Stimulated activated CD8-positive, alpha-beta memory T cell treated with anti-CD3 and anti-CD28 coated beads, Interleukin-12 subunit alpha, Interleukin-12 subunit beta, amount 100 ng/mL, for 24 hours (primary cell): Measurements from ENCODE around the gene PDGFRB.
"Not testable (repeated sequence)": the region's sequence is repeated elsewhere in the genome, so short reads cannot be mapped to it uniquely, and the experiment has no call there.

Experiments used
- DNase-seq: peaks from one replicate; pipeline ENCODE4 v3.0.0-alpha.2; 2020; ENCODE audit errors: extremely low read depth

The PDGFRB gene

GRCh38 chr5:150114102-150114641 lies 41.5 kb downstream of the PDGFRB start:
- DNase-seq: no peak

DNA sequence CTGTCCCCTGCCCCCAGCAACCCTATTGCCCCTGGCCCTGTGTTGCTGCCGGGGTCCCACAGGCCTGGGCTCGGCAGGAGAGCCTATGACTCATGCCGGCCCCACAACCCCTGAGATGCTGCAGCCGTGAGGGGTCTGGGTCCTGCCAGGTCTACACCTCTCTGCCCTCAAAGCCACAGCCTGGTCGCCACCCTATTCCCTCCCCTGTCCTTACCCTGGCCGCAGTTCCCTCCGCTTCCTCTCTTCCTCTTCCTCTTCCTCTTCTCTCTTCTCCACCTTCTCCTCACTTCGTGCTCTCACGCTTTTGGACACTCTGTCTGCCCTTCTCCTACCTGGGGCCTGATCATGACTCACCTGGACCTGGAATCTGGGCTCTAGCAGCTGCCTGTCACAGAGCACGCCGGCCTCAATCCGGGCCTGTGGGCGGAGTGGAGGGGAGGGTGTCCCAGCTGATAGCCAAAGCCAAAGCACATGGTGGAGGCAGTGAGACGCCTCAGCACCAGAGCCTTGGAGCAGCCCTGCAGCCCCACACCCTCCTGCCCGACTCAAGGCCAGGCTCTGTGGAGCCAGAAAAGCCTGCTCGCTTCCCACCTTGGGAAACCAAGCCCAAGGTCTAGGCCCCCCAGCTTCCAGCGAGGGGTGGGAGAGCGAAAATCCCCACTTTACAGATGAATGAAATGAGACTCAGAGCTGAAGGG lies 42.4 kb downstream of the PDGFRB start:
- no peak for DNase-seq

DNA sequence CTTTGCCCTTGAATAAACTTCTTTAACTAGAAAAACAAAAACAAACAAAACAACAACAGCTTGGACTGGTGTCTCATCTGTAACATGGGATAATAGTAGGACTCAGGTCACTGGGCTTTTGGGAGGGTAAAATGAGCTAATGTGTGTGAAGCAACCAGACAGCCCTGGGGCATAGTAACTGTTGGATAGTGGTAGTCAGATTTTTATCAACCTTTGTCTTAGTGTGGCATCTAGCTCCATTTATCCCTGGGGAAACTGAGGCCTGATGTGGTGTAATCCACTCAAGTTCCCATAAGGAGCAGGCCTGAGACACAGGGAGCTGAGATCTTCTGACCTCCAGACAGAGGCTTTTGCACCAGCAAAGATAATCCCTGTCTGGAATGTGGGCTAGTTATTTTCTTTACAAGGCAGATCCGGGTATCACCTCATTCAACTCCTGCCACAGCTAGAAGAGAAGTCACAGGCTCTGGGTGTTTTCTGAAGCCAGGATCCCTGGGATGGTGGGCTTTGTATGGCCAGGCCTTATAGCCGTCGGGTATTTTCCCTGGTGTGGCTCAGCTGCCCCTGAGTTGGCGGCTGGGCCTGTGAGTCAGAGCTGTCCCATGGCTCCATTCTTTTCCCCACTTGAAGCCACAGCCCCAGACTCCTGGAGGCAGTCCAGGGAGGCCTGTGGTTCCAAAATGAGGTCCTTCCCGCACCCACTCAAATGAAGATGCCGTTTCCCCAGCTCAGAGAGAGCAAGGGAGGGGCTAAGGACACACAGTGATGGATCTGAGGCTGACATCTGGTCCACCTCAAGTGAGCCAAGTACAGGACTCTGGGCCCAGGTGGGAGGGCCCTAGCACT lies 43.2 kb downstream of the PDGFRB start:
- no peak for DNase-seq

DNA sequence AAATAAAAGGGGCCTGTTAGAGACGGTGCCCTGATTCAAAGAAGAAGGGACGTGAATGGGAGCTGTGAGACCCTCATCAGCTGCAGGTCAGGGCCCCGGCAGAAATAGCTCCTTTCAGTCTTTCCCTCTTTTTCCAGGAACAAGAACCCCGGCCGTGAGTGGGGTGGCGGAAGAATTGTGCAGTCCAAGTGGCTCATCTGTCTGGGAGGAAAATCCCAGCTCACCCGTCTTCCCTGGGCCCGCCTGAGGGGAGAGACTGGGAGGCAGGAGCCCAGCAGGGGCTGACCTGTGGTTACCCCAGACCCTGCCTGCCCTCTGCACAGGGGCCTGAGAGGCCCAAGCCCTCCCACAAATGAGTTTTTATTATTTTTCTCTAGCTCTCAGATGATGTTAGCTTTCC lies 44.5 kb downstream of the PDGFRB start:
- DNase-seq: no peak

GRCh38 chr5:150109921-150110320 lies 45.7 kb downstream of the PDGFRB start:
- no peak for DNase-seq

GRCh38 chr5:150108711-150109514 lies 46.7 kb downstream of the PDGFRB start:
- DNase-seq: no peak

DNA sequence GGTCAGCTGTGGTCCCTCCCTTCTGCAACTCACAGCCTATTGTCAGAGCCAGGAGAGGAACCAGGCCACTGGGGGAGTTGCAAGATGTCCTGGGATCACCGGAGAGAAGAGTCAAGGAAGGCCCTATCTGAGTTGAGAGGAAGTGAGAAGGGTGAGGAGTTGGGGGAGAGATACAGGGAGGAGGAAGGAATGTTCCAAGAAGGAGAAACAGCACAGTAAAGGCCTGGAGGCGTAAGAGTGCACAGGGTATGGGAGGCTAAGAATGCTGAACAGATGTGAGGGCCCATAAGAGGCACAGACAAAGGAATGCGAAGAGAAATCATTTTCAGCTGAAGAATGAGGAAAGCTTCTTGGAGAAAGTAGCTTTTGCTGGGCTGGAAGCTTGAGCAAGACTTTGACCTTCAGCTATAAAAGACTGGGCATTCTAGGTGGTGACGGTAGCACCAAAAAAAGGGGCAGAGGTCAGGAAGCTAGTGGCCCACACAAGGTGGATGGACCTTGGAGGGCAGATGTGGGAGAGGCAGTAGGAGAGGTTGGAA lies 47.7 kb downstream of the PDGFRB start:
- DNase-seq: no peak

- DNase-seq: no peak
These were observed 48.8 kb downstream of the PDGFRB start for GRCh38 chr5:150106674-150107426.

DNA sequence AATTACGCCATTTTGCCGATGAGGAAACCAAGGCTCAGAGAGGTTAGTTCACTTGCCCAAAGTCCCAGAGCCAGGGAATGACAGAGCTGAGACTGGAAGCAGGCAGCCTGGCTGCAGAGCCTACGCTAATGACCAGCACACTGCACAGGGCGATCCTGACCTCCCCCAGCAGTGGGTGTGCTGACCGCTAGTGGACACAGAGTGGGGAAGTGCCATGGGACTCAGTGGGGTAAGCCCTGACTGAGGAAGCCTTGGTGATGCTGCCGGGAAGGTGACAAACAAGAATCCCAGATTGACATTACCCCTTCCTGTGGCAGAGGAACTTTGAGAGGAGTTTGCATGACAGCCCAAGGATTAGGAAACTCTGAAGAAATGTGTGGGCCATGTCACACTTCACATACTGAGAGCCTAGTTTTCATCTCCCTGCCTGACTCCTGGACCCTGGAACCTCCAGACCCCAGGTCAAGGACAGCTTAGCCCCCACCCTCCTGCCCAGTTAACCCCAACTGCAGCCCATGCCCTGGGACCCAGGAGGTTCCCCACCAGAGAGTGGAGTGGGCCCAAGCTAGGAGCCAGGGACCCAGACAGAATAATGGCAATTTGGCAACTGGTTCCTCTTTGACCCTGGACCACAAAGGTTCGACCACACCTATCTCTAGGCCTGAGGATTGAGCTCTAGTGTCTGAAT lies 49.6 kb downstream of the PDGFRB start:
- DNase-seq: no peak

DNA sequence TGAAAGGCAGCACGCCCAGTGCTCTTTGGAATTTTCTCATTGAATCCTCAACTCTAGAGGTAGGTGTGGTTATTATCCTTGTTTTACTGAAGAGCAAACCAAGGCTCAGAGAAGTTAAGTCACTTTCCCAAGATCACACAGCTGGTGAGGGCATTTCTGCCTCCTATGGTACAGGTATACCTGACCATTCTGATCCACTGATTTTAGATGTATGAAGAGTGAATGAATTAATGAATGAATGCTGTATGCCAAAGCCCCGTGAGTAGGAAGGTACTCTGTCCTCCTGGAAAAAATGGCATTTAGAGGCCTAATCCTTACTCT lies 51.1 kb downstream of the PDGFRB start:
- DNase-seq: no peak

DNA sequence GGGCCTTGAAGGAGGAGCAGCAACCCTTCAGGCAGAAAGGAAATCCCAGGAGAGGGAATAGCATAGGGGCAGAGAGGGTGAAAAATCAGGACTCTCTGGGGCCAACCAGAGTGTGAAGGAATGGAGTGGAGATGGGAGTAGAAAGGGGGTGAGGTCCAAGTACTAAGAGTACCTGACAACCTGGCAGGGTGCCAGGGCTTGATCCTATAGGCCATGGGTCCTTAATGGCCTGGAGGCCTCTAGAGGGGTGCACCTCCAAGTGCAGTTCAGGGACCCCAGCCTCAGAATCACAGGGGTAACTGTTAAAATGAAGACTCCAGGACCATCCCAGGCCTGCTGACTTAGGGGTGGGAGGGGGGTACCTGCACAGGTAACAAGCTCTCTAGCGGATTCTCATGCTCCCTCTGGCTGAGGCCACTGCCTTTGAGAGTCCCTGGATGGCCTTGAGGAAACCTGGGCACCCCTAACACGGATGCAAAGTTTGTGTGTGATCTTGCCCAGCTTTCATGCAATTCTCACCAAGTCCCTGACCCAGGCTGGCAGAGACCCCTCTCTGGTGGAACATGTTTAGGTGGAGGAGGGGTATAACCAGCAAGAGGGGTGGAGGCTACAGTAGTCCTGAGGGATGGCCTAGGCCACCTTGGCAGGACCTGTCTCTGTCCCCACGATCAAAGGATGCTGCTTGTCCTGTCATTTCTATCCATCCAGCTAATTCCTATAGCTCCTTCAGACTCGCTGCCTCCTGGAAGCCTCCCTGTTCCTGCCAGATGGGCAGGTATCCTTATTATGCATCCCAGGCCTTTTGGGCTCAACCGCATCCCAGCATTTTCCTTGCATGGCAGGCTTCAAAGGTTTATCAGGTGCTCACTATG lies 51.7 kb downstream of the PDGFRB start:
- DNase-seq: no peak

- DNase-seq: no peak
These were observed 54.6 kb downstream of the PDGFRB start for GRCh38 chr5:150101023-150101422.

GRCh38 chr5:150097152-150097551 lies 58.5 kb downstream of the PDGFRB start:
- DNase-seq: no peak

DNA sequence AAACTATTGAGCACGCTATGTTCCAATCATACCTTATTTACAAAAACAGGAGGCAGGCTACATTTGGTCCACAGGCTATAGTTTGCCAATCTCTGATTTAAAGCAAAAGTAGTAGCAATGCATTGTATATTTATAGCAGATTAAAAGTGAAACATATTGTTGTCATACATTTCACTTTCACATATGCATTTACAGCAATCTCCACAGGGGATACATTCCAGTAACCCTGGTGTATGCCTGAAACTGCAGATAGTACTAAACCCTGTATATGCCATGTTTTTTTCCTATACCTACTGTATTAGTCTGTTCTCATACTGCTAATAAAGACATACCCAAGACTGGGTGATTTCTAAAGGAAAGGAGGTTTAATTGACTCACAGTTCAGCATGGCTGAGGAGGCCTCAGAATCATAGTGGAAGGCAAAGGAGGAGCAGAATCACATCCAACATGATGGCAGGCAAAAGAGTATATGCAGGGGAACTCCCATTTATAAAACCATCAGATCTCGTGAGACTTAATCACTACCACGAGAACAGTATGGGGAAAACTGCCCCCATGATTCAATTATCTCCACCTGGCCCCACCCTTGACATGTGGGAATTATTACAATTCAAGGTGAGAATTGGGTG lies 63.4 kb downstream of the PDGFRB start:
- no peak for DNase-seq

GRCh38 chr5:150085950-150086715 lies 69.5 kb downstream of the PDGFRB start, which contains the start of gene CSF1R:
TSS of gene CSF1R (minus strand) at chr5:150086554. CDS start at chr5:150086427, 127 bp downstream.
- no peak for DNase-seq

DNA sequence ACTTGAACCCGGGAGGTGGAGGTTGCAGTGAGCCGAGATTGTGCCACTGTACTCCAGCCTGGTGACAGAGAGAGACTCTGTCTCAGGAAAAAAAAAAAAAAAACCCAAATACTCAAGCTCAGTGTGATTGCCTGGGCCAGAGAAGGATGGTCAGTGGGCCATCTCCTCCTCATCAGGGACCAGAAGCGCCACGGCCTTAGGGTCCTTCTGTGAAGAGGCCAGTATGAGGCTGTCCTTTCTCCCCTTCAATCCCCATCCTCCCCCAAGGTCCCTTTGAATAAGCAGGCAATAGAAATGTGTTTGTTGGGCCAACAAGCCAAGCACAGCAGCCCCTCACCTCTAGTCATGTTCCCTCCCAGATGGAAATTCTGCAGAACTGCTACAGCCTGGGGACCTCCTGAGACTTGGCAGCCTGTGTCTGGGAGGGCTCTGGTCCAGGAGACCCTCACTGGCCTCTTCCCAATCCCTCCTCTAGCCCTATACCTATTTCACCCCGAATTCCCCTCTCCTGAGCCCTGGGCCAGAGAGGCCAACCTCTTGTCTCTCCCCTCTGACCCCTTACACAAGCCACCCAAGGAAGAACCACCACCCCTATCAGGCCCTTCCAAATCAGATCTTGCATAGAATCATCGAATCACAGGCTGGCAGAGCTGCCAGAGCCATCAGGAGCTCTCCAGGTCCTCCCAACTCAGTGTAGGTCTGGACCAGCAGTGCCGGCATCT lies 70.3 kb downstream of the PDGFRB start:
- DNase-seq: no peak

- not testable (repeated sequence) for DNase-seq
These were observed 70.9 kb downstream of the PDGFRB start for GRCh38 chr5:150084754-150085153.

DNA sequence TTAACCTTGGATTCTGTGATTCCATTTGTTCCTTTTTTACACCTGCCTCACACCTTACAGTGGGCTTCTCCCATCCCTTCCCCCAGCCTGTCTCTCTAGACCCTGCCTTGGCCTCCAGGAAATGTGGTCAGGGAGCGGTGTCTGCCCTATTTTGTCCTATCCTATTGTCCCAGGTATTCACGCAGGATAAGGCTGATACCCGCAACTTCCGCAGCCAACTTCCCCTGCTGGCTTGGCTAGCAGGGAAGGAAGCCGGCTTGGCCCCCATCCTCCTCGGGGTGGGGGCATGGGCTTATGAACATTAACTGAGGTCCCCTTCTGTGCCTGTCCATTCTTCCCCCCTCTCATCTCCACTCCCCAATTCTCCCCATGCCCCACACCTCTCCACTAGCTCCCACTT lies 72.8 kb downstream of the PDGFRB start:
- no peak for DNase-seq
